ENCODE results near the gene API5. TPM values are rescaled to one million over a fixed set of nuclear protein-coding genes. Genes with fewer than 3 reads are reported as not detected.

The API5 gene
- polyA plus RNA-seq, 3 donors from 2014 or later = 108 to 143 (median 135) TPM

- Mint-ChIP-seq H3K4me3 (no peak overlapping the region), H3K36me3 (peaks cover 0 to 9% (median 3%) of the 10 kb centered on the region in 3 donors), H3K27me3 (ENCODE audit: low read depth in 3 of 3) (no peaks in the 10 kb centered on the region), H3K9me3 (no peaks in the 10 kb centered on the region), H3K27ac (peak overlapping the region in 1 of 6 donors; percentile 1), H3K4me1 (peaks cover 28 to 46% of the 10 kb centered on the region in 2 donors)
- DNase-seq = no peak
These were observed 64.8 kb downstream of the API5 start for GRCh38 chr11:43376594-43376993.

DNA sequence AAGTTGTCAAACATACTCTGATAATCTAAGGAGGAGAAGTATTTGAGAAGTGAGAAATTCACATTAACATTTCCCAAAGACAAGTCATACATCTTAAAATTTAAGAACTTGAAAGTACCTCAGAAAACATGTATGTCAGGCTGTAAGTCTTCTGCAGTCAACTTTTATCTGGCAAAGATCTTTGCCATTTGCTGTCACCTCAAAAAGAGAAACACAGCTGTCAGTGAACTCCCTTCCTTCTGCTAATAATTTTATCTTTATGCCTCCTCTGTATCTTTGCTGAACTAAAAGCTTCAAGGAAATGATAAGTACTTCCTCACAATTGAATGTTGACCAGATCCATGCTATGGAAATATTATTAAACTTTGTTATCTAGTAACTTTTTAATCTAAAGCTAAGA is 65.6 kb downstream of the API5 start:
- H3K4me1 Mint-ChIP-seq = peaks cover 27 to 48% of the 10 kb centered on the region in 2 donors
- no peaks in the 10 kb centered on the region for H3K9me3 Mint-ChIP-seq
- H3K4me3 Mint-ChIP-seq = no peak overlapping the region
- peaks cover 0 to 13% (median 5%) of the 10 kb centered on the region in 3 donors for H3K36me3 Mint-ChIP-seq
- DNase-seq = no peak
- H3K27ac Mint-ChIP-seq = peak overlapping the region in 1 of 6 donors; percentile 58
- no peaks in the 10 kb centered on the region for H3K27me3 Mint-ChIP-seq (ENCODE audit: low read depth in 3 of 3)

DNA sequence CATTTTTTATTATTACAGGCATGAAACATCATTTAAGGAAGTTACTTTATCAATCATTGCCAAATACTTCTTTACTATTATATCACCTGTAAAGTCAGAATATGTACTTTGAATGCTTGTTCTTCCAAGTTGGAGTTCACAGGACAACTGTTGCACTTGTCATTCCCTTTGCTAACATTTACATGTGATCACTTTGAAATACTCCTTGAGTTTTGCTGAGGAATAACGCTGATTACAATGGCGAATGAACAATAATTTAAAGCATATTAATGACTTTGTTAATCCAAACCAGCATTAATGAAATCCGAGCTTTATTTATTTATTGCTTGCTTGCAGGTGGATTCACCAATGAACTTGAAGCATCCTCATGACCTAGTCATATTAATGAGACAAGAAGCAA is 67.1 kb downstream of the API5 start:
- no peak for DNase-seq
- peaks cover 25 to 44% of the 10 kb centered on the region in 2 donors for H3K4me1 Mint-ChIP-seq
- no peak overlapping the region for H3K27ac Mint-ChIP-seq
- H3K9me3 Mint-ChIP-seq = no peaks in the 10 kb centered on the region
- H3K36me3 Mint-ChIP-seq = peaks cover 0 to 10% (median 5%) of the 10 kb centered on the region in 3 donors
- H3K27me3 Mint-ChIP-seq (ENCODE audit: low read depth in 3 of 3) = no peaks in the 10 kb centered on the region
- H3K4me3 Mint-ChIP-seq = no peak overlapping the region

- no peak for DNase-seq
- H3K27ac Mint-ChIP-seq = no peak overlapping the region
- peaks cover 10 to 29% of the 10 kb centered on the region in 2 donors for H3K4me1 Mint-ChIP-seq
- H3K27me3 Mint-ChIP-seq (ENCODE audit: low read depth in 3 of 3) = no peaks in the 10 kb centered on the region
- H3K36me3 Mint-ChIP-seq = peaks cover 0 to 15% (median 5%) of the 10 kb centered on the region in 3 donors
- no peak overlapping the region for H3K4me3 Mint-ChIP-seq
- no peaks in the 10 kb centered on the region for H3K9me3 Mint-ChIP-seq
These were observed 70.0 kb downstream of the API5 start for GRCh38 chr11:43381802-43382201.

DNA sequence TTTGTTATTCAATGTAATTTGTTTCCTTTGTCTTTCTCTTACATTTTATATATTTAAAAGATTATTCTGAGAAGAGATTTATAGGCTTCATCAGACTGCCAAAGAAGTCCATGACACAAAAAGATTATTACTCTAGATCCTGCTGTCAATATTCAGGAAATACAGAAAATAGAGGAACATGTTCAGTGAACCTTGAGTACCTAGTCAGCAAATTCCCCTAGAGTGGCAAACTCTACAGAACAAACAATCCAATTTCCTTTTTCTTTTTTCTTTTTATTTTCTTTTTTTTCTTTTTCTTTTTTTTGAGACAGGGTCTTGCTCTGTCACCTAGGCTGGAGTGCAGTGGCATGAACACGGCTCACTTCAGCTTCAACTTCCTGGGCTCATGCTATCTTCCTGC is 70.8 kb downstream of the API5 start:
- Mint-ChIP-seq H3K4me1 (peaks cover 5 to 21% of the 10 kb centered on the region in 2 donors), H3K9me3 (no peaks in the 10 kb centered on the region), H3K27ac (no peak overlapping the region), H3K36me3 (peaks cover 0 to 15% (median 5%) of the 10 kb centered on the region in 3 donors), H3K4me3 (no peak overlapping the region), H3K27me3 (ENCODE audit: low read depth in 3 of 3) (no peaks in the 10 kb centered on the region)
- no peak for DNase-seq

GRCh38 chr11:43384393-43384792 is 72.6 kb downstream of the API5 start:
- H3K4me1 Mint-ChIP-seq = peaks cover 0 to 11% of the 10 kb centered on the region in 2 donors

GRCh38 chr11:43392713-43393112 is 80.9 kb downstream of the API5 start:
- peaks cover 27 to 53% (median 30%) of the 10 kb centered on the region in 3 donors for H3K36me3 Mint-ChIP-seq
- H3K27ac Mint-ChIP-seq = peak overlapping the region in 5 of 6 donors; percentile 8 to 62 (median 20)
- H3K9me3 Mint-ChIP-seq = no peaks in the 10 kb centered on the region
- peak in 2 of 3 donors; percentile 6 to 14 for DNase-seq
- H3K4me3 Mint-ChIP-seq = peak overlapping the region in 1 of 5 donors; percentile 10
- H3K4me1 Mint-ChIP-seq = peaks cover 4 to 9% of the 10 kb centered on the region in 2 donors
- peaks cover 0 to 7% (median 0%) of the 10 kb centered on the region in 3 donors for H3K27me3 Mint-ChIP-seq (ENCODE audit: low read depth in 3 of 3)

More at GRCh38 chr11:43384393-43384792, 72.6 kb downstream of the API5 start:
- H3K9me3 Mint-ChIP-seq = no peaks in the 10 kb centered on the region
- DNase-seq = no peak
- peaks cover 0 to 18% (median 6%) of the 10 kb centered on the region in 3 donors for H3K36me3 Mint-ChIP-seq
- H3K27ac Mint-ChIP-seq = no peak overlapping the region
- no peaks in the 10 kb centered on the region for H3K27me3 Mint-ChIP-seq (ENCODE audit: low read depth in 3 of 3)
- no peak overlapping the region for H3K4me3 Mint-ChIP-seq

GRCh38 chr11:43393765-43394355 is 82.1 kb downstream of the API5 start:
- H3K36me3 Mint-ChIP-seq = peaks cover 30 to 62% (median 35%) of the 10 kb centered on the region in 3 donors
- peak overlapping the region in 2 of 6 donors; percentile 15 to 26 for H3K27ac Mint-ChIP-seq
- no peak overlapping the region for H3K4me3 Mint-ChIP-seq
- no peak for DNase-seq
- H3K27me3 Mint-ChIP-seq (ENCODE audit: low read depth in 3 of 3) = peaks cover 0 to 7% (median 0%) of the 10 kb centered on the region in 3 donors
- peaks cover 4 to 9% of the 10 kb centered on the region in 2 donors for H3K4me1 Mint-ChIP-seq
- no peaks in the 10 kb centered on the region for H3K9me3 Mint-ChIP-seq

Other genes starting within 250 kb of the API5 start
- gene TTC17, start 46.9 kb downstream of the API5 start, polyA plus RNA-seq = 10 to 100 TPM; 31.3 to 49.1 (median 47.7) TPM

Measured in immature natural killer cell (primary cell).